Nephron progenitor cell (in vitro differentiated cells): Measurements from ENCODE around the gene MAST4.

Experiments used
- DNase-seq: peaks from one replicate; pipeline ENCODE4 v3.0.0; 2021
- H3K27ac Mint-ChIP-seq: 2 replicates; pipeline ENCODE4 v1.8.0; 2021; ENCODE audit warnings: mild to moderate bottlenecking, moderate library complexity, mixed read lengths
- H3K27me3 Mint-ChIP-seq: 2 replicates; pipeline ENCODE4 v1.8.0; 2021; ENCODE audit warnings: mild to moderate bottlenecking, low read depth, mixed read lengths; ENCODE audit not compliant: poor library complexity
- H3K36me3 Mint-ChIP-seq: 2 replicates; pipeline ENCODE4 v1.8.0; 2021; ENCODE audit warnings: low read depth, mixed read lengths
- H3K4me1 Mint-ChIP-seq: 2 replicates; pipeline ENCODE4 v1.8.0; 2021; ENCODE audit warnings: mixed read lengths
- H3K4me3 Mint-ChIP-seq: 2 replicates; pipeline ENCODE4 v1.8.0; 2021; ENCODE audit warnings: mild to moderate bottlenecking, moderate library complexity, mixed read lengths
- H3K9me3 Mint-ChIP-seq: 2 replicates; pipeline ENCODE4 v1.8.0; 2021; ENCODE audit warnings: mild to moderate bottlenecking, moderate library complexity, mixed read lengths
- CTCF ChIP-seq: fragments of 200-600 bp; sonication (generic); IDR thresholded peaks from 2 replicates; pipeline ENCODE4 v1.5.0; 2021; ENCODE audit warnings: antibody characterized with exemption

MAST4 gene

GRCh38 chr5:66848749-66849641, 252.8 kb downstream of the MAST4 start:
- no peak for DNase-seq
- Mint-ChIP-seq H3K27me3 (no peaks in the 10 kb centered on the region), H3K4me3 (no peak overlapping the region), H3K4me1 (peaks cover 9% of the 10 kb centered on the region), H3K27ac (no peak overlapping the region), H3K9me3 (no peaks in the 10 kb centered on the region), H3K36me3 (peaks cover 3% of the 10 kb centered on the region)
- no peak for TF ChIP-seq CTCF

GRCh38 chr5:66849803-66850202, 253.6 kb downstream of the MAST4 start:
- Mint-ChIP-seq H3K36me3 (peaks cover under 1% of the 10 kb centered on the region), H3K4me1 (peaks cover 14% of the 10 kb centered on the region), H3K27me3 (peaks cover under 1% of the 10 kb centered on the region), H3K27ac (no peak overlapping the region), H3K9me3 (peaks cover under 1% of the 10 kb centered on the region), H3K4me3 (no peak overlapping the region)
- TF ChIP-seq CTCF = no peak
- DNase-seq = no peak

- Mint-ChIP-seq H3K27ac (no peak overlapping the region), H3K36me3 (no peaks in the 10 kb centered on the region), H3K9me3 (peaks cover 4% of the 10 kb centered on the region), H3K27me3 (peaks cover 5% of the 10 kb centered on the region), H3K4me1 (peaks cover 14% of the 10 kb centered on the region), H3K4me3 (no peak overlapping the region)
- no peak for TF ChIP-seq CTCF
- no peak for DNase-seq
These were observed 254.3 kb downstream of the MAST4 start for GRCh38 chr5:66850354-66851075.

- H3K9me3 Mint-ChIP-seq = peaks cover 4% of the 10 kb centered on the region
- H3K4me3 Mint-ChIP-seq = no peak overlapping the region
- H3K27ac Mint-ChIP-seq = no peak overlapping the region
- H3K27me3 Mint-ChIP-seq = peaks cover 5% of the 10 kb centered on the region
- DNase-seq = no peak
- TF ChIP-seq CTCF = no peak
- peaks cover 14% of the 10 kb centered on the region for H3K4me1 Mint-ChIP-seq
- no peaks in the 10 kb centered on the region for H3K36me3 Mint-ChIP-seq
These were observed 255.1 kb downstream of the MAST4 start for GRCh38 chr5:66851306-66851705.

- Mint-ChIP-seq H3K27me3 (peaks cover 5% of the 10 kb centered on the region), H3K4me1 (peaks cover 15% of the 10 kb centered on the region), H3K27ac (no peak overlapping the region), H3K36me3 (no peaks in the 10 kb centered on the region), H3K9me3 (peaks cover 4% of the 10 kb centered on the region), H3K4me3 (no peak overlapping the region)
- no peak for DNase-seq
- no peak for TF ChIP-seq CTCF
These were observed 258.2 kb downstream of the MAST4 start for GRCh38 chr5:66854416-66854815.
